Measurements from ENCODE around the gene ANKH.

Gene ANKH

DNA sequence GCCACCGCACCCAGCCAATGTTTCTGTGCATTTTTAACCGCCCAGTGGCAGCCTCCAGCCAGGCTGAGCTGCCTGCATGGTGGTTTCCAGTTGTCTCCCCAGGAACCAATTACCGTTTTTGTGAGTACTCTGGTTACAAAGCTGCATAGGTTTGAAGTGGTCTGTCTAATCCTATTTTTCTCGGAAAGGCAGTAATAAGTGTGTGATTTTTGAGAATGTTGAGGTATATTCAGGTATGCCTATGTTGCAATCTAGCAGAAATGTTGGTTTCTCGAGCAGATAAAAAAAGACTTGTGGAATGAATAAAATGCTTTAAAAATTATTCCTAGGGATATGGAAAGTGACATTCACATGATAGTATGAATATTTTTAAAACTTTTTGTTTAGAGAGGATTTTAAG is 41.5 kb upstream of the ANKH start:
- TF ChIP-seq, protein P1, sequence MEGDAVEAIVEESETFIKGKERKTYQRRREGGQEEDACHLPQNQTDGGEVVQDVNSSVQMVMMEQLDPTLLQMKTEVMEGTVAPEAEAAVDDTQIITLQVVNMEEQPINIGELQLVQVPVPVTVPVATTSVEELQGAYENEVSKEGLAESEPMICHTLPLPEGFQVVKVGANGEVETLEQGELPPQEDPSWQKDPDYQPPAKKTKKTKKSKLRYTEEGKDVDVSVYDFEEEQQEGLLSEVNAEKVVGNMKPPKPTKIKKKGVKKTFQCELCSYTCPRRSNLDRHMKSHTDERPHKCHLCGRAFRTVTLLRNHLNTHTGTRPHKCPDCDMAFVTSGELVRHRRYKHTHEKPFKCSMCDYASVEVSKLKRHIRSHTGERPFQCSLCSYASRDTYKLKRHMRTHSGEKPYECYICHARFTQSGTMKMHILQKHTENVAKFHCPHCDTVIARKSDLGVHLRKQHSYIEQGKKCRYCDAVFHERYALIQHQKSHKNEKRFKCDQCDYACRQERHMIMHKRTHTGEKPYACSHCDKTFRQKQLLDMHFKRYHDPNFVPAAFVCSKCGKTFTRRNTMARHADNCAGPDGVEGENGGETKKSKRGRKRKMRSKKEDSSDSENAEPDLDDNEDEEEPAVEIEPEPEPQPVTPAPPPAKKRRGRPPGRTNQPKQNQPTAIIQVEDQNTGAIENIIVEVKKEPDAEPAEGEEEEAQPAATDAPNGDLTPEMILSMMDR (IDR thresholded peaks at IDR 0.05; ENCODE audit: low read depth, low read length) = no peak
- peak; percentile 7 for DNase-seq (ENCODE audit: extremely low read depth, low read depth)

DNA sequence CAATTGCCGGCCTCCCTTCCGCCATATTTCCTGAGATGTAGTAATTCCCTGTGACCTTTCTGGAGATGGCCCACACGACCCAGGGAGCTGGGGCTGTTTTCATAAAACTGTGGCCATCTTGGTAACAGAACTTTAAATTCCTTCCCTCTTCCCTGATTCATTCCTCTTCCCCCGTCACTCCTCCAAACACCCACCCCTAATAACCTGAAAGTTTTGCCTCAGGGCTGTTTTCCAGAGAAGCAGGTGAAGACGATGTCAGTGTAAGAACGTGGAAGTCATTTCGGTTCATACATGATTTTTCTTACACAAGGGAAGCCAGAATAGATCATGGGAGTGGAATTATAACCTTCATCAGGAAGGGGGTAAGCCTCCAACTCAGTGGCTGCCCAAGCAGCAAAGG is 40.6 kb upstream of the ANKH start:
- DNase-seq (ENCODE audit: extremely low read depth, low read depth) = no peak
- TF ChIP-seq, protein P1 (IDR thresholded peaks at IDR 0.05; ENCODE audit: low read depth, low read length) = no peak

DNA sequence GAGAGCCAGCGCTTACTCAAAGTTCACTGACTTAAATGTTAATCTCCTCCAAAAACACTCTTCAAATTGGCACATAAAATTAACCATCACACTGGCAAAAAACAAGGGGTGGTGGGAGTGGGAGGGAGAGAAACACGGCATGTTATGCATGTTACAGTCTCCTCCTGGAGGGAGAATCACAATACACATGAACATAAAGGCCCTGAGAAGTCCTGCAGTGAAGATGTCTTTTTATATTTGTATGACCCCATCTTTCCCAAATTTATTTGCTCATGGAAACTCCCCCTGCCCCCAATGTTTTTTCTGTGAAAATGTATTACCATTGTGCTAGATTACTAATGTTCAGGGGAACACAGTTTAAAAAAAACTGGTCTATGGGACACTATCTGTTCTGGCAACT is 37.8 kb upstream of the ANKH start:
- TF ChIP-seq, protein P1 (IDR thresholded peaks at IDR 0.05; ENCODE audit: low read depth, low read length) = no peak
- no peak for DNase-seq (ENCODE audit: extremely low read depth, low read depth)

DNA sequence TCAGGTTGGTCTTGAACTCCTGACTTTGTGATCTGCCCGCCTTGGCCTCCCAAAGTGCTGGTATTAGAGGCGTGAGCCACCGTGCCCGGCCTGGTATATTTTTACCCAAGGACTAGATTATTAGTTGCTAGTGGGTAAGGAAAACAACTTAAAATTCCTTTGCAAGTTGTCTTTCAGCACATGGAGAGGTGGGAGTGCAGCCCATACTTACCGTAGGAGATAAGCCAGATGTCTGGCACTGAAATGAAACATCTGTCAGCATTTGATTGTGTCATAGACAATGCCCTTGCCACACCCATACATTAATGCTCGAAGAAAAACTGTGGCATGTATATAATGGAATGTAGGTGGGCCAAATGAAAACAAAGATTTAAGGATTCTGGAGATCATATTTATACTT is 36.6 kb upstream of the ANKH start:
- DNase-seq (ENCODE audit: extremely low read depth, low read depth) = peak; percentile 15
- TF ChIP-seq, protein P1 (IDR thresholded peaks at IDR 0.05; ENCODE audit: low read depth, low read length) = no peak

DNA sequence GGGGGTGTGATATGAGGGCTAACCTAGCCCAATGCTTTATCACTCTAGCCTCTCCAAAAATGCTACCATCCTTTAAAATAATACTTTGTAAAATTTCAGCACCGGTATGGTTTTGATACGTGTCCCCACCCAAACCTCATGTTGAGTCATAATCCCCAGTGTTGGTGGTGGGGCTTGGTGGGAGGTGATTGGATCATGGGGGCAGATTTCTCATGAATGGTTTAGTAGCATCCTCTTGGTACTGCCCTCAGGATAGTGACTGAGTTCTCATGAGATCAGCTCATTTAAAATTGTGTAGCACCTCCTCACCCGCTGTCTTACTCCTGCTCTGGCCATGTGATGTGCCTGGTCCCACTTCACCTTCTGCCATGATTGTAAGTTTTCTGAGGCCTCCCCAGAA is 35.0 kb upstream of the ANKH start:
- DNase-seq (ENCODE audit: extremely low read depth, low read depth) = no peak
- TF ChIP-seq, protein P1 (IDR thresholded peaks at IDR 0.05; ENCODE audit: low read depth, low read length) = no peak

DNA sequence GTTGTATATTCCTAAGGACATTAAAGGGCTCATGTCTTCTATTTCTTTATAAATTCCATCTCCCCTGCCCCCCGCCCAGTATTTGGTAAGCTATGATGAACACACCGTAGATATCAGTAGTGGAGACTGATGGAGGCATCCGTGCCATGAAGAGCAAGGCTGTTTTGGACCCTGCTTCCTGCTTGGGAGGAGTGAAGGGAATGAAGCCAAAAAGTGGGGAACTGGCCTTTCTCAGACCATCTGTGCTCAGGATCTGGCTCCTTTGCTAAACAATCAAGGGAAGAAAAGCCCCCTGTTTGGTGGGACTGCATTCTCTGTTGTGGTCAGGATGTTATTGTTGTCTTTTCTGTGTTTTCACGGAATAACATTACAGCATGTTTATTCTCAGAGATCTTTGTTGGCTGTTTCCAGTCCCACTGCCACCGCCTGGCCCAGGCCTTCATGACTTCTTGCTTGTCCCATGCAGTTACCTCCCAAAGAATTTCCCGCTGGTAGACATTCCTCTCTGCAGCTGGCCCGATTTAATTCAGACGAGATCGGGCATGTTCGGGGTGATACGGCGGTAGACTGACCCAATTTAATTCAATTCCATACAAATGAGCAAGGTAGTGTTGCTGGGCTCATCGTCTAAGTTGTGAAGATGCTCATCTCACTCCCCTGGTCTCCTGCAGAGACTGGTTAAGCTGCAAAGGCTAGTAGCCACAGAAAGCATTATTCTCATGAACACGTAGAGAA is 31.4 kb upstream of the ANKH start:
- no peak for DNase-seq (ENCODE audit: extremely low read depth, low read depth)
- TF ChIP-seq, protein P1 (IDR thresholded peaks at IDR 0.05; ENCODE audit: low read depth, low read length) = no peak

DNA sequence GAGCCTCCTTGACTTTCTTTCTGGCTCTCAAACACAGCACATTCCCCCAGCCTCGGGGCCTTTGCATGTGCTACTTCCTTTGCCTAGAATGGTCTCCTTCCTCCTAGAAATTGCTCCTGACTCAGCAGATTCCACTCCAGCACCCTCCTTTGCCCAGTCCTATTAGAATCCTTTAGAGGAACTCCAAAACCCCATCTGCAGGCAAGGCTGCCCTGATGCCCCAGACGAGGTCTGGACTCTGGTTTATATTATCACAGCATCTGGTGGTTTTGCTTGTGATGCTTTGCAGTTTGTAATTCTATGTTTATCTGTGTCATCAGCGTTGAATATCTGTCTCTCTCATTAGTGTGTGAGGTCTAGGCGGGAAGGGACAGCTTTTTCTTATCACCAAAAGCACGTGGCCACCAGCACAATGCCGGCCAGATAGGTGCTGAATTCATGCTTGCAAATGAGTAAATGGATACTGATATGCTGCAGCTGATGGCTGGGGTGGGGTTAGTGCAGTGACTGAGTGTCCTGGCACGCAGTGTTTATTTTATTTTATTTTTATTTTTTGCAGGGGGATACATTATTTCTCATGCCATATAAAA is 30.0 kb upstream of the ANKH start:
- TF ChIP-seq, protein P1 (IDR thresholded peaks at IDR 0.05; ENCODE audit: low read depth, low read length) = no peak
- DNase-seq (ENCODE audit: extremely low read depth, low read depth) = peak; percentile 67

Measured in AG09319 (cell line).